HEK293 (cell line): ENCODE data around the gene GNLY.
A peak's percentile ranks its signal among the peaks of the same experiment; 100 is the strongest.

Source experiments
- CTCF ChIA-PET: fragments of 350-600 bp; formaldehyde crosslinking; extraction: SDS; loops from one replicate; lab custom pipeline; 2021; ENCODE audit warnings: antibody characterized with exemption; lab: Yijun Ruan, JAX
- POLR2A ChIA-PET: fragments of 300-600 bp; formaldehyde crosslinking; extraction: SDS; loops from one replicate; lab custom pipeline; 2020; ENCODE audit warnings: antibody characterized with exemption, inconsistent platforms; lab: Yijun Ruan, JAX
- H3K27ac ChIP-seq: fragments of 200-500 bp; sonication (Bioruptor generic); 2 replicates; pipeline ENCODE4 v1.5.1; 2014; ENCODE audit warnings: low read depth, low read length, control low read depth, inconsistent platforms; ENCODE audit errors: extremely low read depth
- H3K36me3 ChIP-seq, 2 experiments: fragments of 200-500 bp in 1 of 2; sonication (Bioruptor generic) in 1 of 2; 1 replicate in 1 of 2; 2 replicates in 1 of 2; pipeline ENCODE4 v1.5.1; 2014 to 2017; ENCODE audit warnings: inconsistent platforms in 2 of 2, low read length in 2 of 2; ENCODE audit not compliant: control insufficient read depth in 2 of 2, insufficient read depth in 1 of 2
- H3K4me1 ChIP-seq: fragments of 200-500 bp; sonication (Bioruptor generic); 2 replicates; pipeline ENCODE4 v1.5.1; 2014; ENCODE audit warnings: mild to moderate bottlenecking, low read length, inconsistent platforms; ENCODE audit not compliant: control insufficient read depth, insufficient read depth
- H3K4me3 ChIP-seq: 2 replicates; pipeline ENCODE4 v1.5.1; 2011; ENCODE audit warnings: low read depth, mild to moderate bottlenecking, control low read depth, low read length, moderate library complexity
- H3K9me3 ChIP-seq: fragments of 200-500 bp; sonication (Bioruptor generic); 2 replicates; pipeline ENCODE4 v1.5.1; 2014; ENCODE audit warnings: low read depth, low read length, inconsistent platforms; ENCODE audit not compliant: control insufficient read depth, insufficient read depth
- EGR2 ChIP-seq: fragments of 450-650 bp; formaldehyde crosslinking; IDR thresholded peaks from 2 replicates; pipeline ENCODE4 v1.5.1; 2016; ENCODE audit warnings: low read depth, missing biosample characterization, missing genetic modification characterization
- HOXA7 ChIP-seq: sonication (generic); formaldehyde crosslinking; IDR thresholded peaks from 2 replicates; pipeline ENCODE4 v1.8.1; 2022; ENCODE audit warnings: missing genetic modification reagents, borderline replicate concordance
- HOXD13 ChIP-seq: sonication (generic); formaldehyde crosslinking; IDR thresholded peaks from 2 replicates; pipeline ENCODE4 v1.8.0; 2022; ENCODE audit warnings: missing genetic modification reagents, borderline replicate concordance
- MEIS1 ChIP-seq: sonication (generic); formaldehyde crosslinking; IDR thresholded peaks from 2 replicates; pipeline ENCODE4 v1.8.1; 2022; ENCODE audit warnings: missing genetic modification reagents, mild to moderate bottlenecking, borderline replicate concordance
- ZBTB8A ChIP-seq: fragments of 450-650 bp; formaldehyde crosslinking; IDR thresholded peaks from 2 replicates; pipeline ENCODE4 v1.5.1; 2016; ENCODE audit warnings: missing biosample characterization, missing genetic modification characterization
- ZFHX2 ChIP-seq: fragments of 450-650 bp; formaldehyde crosslinking; conservative IDR thresholded peaks from 2 replicates; pipeline ENCODE4 v1.5.1; 2016; ENCODE audit warnings: missing biosample characterization, missing genetic modification characterization
- ZNF140 ChIP-seq: fragments of 450-650 bp; formaldehyde crosslinking; IDR thresholded peaks from 2 replicates; pipeline ENCODE4 v1.5.1; 2016; ENCODE audit warnings: missing biosample characterization, missing genetic modification characterization
- ZNF174 ChIP-seq: fragments of 450-650 bp; formaldehyde crosslinking; IDR thresholded peaks from 2 replicates; pipeline ENCODE4 v1.5.0; 2017; ENCODE audit warnings: missing biosample characterization, mild to moderate bottlenecking, missing genetic modification characterization
- ZNF324 ChIP-seq: fragments of 450-650 bp; formaldehyde crosslinking; IDR thresholded peaks from 2 replicates; pipeline ENCODE4 v1.5.1; 2016; ENCODE audit warnings: missing biosample characterization, missing genetic modification characterization
- ZNF350 ChIP-seq: fragments of 450-650 bp; formaldehyde crosslinking; IDR thresholded peaks from 2 replicates; pipeline ENCODE4 v1.5.0; 2017; ENCODE audit warnings: missing biosample characterization, mild to moderate bottlenecking, missing genetic modification characterization
- ZNF529 ChIP-seq: fragments of 450-650 bp; formaldehyde crosslinking; IDR thresholded peaks from 2 replicates; pipeline ENCODE4 v1.5.1; 2017; ENCODE audit warnings: missing genetic modification characterization, missing biosample characterization; ENCODE audit not compliant: insufficient replicate concordance
- ZNF560 ChIP-seq: fragments of 450-650 bp; formaldehyde crosslinking; IDR thresholded peaks from 2 replicates; pipeline ENCODE4 v1.5.1; 2017; ENCODE audit warnings: missing biosample characterization, missing genetic modification characterization, borderline replicate concordance
- ZNF623 ChIP-seq: fragments of 450-650 bp; formaldehyde crosslinking; IDR thresholded peaks from 2 replicates; pipeline ENCODE4 v1.5.1; 2016; ENCODE audit warnings: missing biosample characterization, missing genetic modification characterization
- ZNF843 ChIP-seq: fragments of 450-650 bp; formaldehyde crosslinking; IDR thresholded peaks from 2 replicates; pipeline ENCODE4 v1.5.1; 2016; ENCODE audit warnings: missing biosample characterization, missing genetic modification characterization
- ZSCAN30 ChIP-seq: fragments of 450-650 bp; IDR thresholded peaks from 2 replicates; pipeline ENCODE4 v1.5.1; 2018; ENCODE audit warnings: missing biosample characterization, mild to moderate bottlenecking, missing genetic modification characterization, moderate library complexity
- TF ChIP-seq, protein P1 (sequence below): fragments of 450-650 bp; formaldehyde crosslinking; IDR thresholded peaks from 2 replicates; pipeline ENCODE4 v1.5.1; 2016; ENCODE audit warnings: missing biosample characterization, missing genetic modification characterization
- TF ChIP-seq, protein P2 (sequence below): fragments of 450-650 bp; formaldehyde crosslinking; IDR thresholded peaks from 2 replicates; pipeline ENCODE4 v1.5.1; 2017; ENCODE audit warnings: missing biosample characterization, missing genetic modification characterization
- TF ChIP-seq, protein P3 (sequence below): fragments of 450-650 bp; formaldehyde crosslinking; IDR thresholded peaks from 2 replicates; pipeline ENCODE4 v1.5.1; 2016; ENCODE audit warnings: missing biosample characterization, missing genetic modification characterization
- TF ChIP-seq, protein P4 (sequence below): fragments of 450-650 bp; formaldehyde crosslinking; optimal IDR thresholded peaks from 2 replicates; pipeline ENCODE3; 2016; ENCODE audit warnings: missing biosample characterization, mild to moderate bottlenecking, missing genetic modification characterization
- TF ChIP-seq, protein P5 (sequence below): fragments of 450-650 bp; formaldehyde crosslinking; IDR thresholded peaks from 2 replicates; pipeline ENCODE4 v1.5.1; 2016; ENCODE audit warnings: missing biosample characterization, missing genetic modification characterization, borderline replicate concordance

GNLY gene

DNA sequence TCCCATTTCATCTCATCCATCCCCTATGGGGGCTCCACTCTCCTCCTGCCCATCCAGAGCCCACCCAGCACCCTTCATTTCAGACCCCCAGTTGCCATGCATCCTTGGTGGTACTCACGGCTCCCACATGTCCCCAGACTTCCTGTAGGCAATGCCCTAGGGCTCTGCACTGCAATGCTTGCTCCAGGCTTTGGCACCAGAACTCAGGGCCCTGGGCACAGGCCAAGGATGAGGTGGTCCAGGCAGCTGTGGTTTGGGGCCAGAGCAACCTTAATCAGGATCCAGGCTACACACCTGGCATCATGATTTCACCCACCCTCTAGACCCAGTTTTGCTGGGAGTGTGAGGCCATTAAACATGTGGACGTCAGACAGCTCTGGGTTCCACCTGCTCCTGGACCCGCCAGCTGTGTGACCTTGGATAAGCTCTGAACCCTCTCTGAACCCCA, 26.6 kb upstream of the GNLY start:
- CTCF ChIA-PET = no interaction called here

DNA sequence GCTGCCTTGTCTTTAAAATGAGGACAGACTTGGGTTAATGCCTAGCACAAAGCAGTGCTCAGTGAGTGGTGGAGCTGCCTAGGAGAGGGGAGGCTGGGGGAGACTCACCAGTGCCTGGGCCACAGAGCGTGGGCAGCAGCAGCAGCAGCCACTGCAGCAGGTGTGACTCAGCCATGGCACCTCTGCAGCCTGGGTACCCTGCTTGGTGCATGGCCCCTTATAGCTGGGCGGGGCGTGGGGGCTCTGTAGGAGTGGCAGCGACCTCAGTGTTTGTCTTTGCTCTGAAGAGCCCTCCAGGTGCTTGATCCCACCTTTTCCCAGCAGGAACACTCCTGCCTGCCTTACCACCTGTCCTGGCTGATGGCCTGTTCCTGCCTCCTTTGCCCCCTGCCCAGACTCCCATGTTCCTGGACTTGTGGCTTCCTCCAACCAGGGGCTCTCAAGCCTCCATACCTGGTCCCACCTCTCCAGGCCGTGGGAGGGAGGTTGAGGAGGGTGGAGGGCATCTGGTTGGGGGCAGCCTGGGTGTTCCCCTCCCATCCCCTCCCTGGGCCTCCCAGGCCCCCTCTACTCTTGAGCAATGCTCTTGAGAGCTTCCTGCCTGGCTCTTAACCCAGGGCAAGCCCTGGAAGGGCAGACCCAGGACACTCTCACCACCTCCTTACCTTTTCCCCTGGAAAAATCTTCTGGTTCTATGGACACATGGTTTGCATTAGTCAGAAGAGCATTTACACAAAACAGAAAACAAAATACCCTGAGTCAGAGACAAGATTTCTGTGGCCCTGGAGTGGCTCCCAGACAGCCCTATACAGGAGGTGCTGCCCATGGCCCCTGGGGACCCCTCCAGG, 25.9 kb upstream of the GNLY start, which contains the start of gene SFTPB:
TSS of gene SFTPB (minus strand) at position 191 of the 848 bp plus-strand sequence. CDS start at position 175, 16 bp downstream.
- no peak within 1 kb of the TSS for H3K27ac ChIP-seq
- no peaks in the 10 kb centered on the region for H3K9me3 ChIP-seq
- TF ChIP-seq, protein P1, sequence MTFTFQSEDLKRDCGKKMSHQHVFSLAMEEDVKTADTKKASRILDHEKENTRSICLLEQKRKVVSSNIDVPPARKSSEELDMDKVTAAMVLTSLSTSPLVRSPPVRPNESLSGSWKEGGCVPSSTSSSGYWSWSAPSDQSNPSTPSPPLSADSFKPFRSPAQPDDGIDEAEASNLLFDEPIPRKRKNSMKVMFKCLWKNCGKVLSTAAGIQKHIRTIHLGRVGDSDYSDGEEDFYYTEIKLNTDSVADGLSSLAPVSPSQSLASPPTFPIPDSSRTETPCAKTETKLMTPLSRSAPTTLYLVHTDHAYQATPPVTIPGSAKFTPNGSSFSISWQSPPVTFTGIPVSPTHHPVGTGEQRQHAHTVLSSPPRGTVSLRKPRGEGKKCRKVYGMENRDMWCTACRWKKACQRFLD (tag by site-specific recombination) = no peak
- TF ChIP-seq EGR2 (tag by site-specific recombination) (peak; percentile 32; the same call in 1 of the 2 replicates), ZFHX2 (tag by site-specific recombination) (peak; percentile 71)
- TF ChIP-seq, protein P2, sequence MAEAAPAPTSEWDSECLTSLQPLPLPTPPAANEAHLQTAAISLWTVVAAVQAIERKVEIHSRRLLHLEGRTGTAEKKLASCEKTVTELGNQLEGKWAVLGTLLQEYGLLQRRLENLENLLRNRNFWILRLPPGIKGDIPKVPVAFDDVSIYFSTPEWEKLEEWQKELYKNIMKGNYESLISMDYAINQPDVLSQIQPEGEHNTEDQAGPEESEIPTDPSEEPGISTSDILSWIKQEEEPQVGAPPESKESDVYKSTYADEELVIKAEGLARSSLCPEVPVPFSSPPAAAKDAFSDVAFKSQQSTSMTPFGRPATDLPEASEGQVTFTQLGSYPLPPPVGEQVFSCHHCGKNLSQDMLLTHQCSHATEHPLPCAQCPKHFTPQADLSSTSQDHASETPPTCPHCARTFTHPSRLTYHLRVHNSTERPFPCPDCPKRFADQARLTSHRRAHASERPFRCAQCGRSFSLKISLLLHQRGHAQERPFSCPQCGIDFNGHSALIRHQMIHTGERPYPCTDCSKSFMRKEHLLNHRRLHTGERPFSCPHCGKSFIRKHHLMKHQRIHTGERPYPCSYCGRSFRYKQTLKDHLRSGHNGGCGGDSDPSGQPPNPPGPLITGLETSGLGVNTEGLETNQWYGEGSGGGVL (tag by site-specific recombination) = peak; percentile 23; the same call in 1 of the 2 replicates
- no peak within 1 kb of the TSS for H3K4me3 ChIP-seq
- CTCF ChIA-PET = no interaction called here
- H3K36me3 ChIP-seq = no peaks in the 10 kb centered on the region
- POLR2A ChIA-PET = no interaction called here
- no peaks in the 10 kb centered on the region for H3K4me1 ChIP-seq

More for the DNA sequence above, 26.6 kb upstream of the GNLY start:
- TF ChIP-seq ZNF843 (tag by site-specific recombination) (no peak), ZBTB8A (tag by site-specific recombination) (no peak), ZNF350 (no peak)
- POLR2A ChIA-PET = no interaction called here
- Histone ChIP-seq H3K27ac (no peak overlapping the region), H3K4me3 (no peak overlapping the region), H3K9me3 (no peaks in the 10 kb centered on the region), H3K36me3 (no peaks in the 10 kb centered on the region), H3K4me1 (no peaks in the 10 kb centered on the region)

DNA sequence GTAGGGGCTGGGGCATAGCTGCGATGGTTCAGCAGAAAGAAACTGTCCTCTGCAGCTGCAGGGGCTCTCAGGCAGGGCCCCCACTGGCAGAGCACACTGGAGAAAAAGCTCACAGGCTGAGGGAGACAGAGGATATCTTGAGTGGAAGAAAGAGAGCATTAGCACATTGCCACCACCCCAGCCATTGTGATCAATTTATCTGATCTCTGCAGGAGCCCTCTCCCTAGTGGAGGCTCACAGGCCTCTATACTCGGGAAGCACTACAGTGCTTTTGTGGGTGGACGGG, 25.4 kb upstream of the GNLY start:
- POLR2A ChIA-PET = no interaction called here
- TF ChIP-seq HOXA7 (CRISPR knock-in tag) (no peak), ZNF560 (no peak), HOXD13 (no peak), ZNF529 (tag by site-specific recombination) (no peak), ZNF623 (tag by site-specific recombination) (no peak), ZSCAN30 (no peak), MEIS1 (no peak), ZNF140 (no peak), ZNF324 (tag by site-specific recombination) (no peak), ZNF174 (tag by site-specific recombination) (no peak)
- TF ChIP-seq, protein P3, sequence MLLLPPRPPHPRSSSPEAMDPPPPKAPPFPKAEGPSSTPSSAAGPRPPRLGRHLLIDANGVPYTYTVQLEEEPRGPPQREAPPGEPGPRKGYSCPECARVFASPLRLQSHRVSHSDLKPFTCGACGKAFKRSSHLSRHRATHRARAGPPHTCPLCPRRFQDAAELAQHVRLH (tag by site-specific recombination) = no peak
- TF ChIP-seq, protein P4, sequence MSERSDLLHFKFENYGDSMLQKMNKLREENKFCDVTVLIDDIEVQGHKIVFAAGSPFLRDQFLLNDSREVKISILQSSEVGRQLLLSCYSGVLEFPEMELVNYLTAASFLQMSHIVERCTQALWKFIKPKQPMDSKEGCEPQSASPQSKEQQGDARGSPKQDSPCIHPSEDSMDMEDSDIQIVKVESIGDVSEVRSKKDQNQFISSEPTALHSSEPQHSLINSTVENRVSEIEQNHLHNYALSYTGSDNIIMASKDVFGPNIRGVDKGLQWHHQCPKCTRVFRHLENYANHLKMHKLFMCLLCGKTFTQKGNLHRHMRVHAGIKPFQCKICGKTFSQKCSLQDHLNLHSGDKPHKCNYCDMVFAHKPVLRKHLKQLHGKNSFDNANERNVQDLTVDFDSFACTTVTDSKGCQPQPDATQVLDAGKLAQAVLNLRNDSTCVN = no peak
- TF ChIP-seq, protein P5, sequence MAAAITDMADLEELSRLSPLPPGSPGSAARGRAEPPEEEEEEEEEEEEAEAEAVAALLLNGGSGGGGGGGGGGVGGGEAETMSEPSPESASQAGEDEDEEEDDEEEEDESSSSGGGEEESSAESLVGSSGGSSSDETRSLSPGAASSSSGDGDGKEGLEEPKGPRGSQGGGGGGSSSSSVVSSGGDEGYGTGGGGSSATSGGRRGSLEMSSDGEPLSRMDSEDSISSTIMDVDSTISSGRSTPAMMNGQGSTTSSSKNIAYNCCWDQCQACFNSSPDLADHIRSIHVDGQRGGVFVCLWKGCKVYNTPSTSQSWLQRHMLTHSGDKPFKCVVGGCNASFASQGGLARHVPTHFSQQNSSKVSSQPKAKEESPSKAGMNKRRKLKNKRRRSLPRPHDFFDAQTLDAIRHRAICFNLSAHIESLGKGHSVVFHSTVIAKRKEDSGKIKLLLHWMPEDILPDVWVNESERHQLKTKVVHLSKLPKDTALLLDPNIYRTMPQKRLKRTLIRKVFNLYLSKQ (tag by site-specific recombination) = no peak
- TF ChIP-seq, all 188 proteins: peak for 0
- H3K27ac ChIP-seq = no peak overlapping the region
- no peak overlapping the region for H3K4me3 ChIP-seq
- no peaks in the 10 kb centered on the region for H3K36me3 ChIP-seq
- CTCF ChIA-PET = no interaction called here
- H3K4me1 ChIP-seq = no peaks in the 10 kb centered on the region
- no peaks in the 10 kb centered on the region for H3K9me3 ChIP-seq
